ENCODE data around the gene GPN3.
A peak's percentile ranks its signal among the peaks of the same experiment; 100 is the strongest.
"Not testable (repeated sequence)": the region's sequence is repeated elsewhere in the genome, so short reads cannot be mapped to it uniquely, and the experiment has no call there.

Gene GPN3

GRCh38 chr12:110421159-110421661, 46.8 kb downstream of the GPN3 start:
- H3K4me3 ChIP-seq (ENCODE audit: low read depth, low read length), result no peak overlapping the region
- no peak for TF ChIP-seq CTCF (IDR thresholded peaks at IDR 0.05; ENCODE audit: low read depth, low read length, missing control alignments)
- DNase-seq (ENCODE audit: low read depth), result no peak

GRCh38 chr12:110420644-110421043, 47.4 kb downstream of the GPN3 start:
- DNase-seq (ENCODE audit: low read depth); H3K4me3 ChIP-seq (ENCODE audit: low read depth, low read length): not testable (repeated sequence)

- DNase-seq (ENCODE audit: low read depth); H3K4me3 ChIP-seq (ENCODE audit: low read depth, low read length): not testable (repeated sequence)
These were observed 50.9 kb downstream of the GPN3 start for GRCh38 chr12:110417113-110417512.

- not testable (repeated sequence) for H3K4me3 ChIP-seq (ENCODE audit: low read depth, low read length); DNase-seq (ENCODE audit: low read depth)
These were observed 58.0 kb downstream of the GPN3 start for GRCh38 chr12:110410086-110410485.

GRCh38 chr12:110405126-110405662, 62.9 kb downstream of the GPN3 start:
- H3K4me3 ChIP-seq (ENCODE audit: low read depth, low read length); DNase-seq (ENCODE audit: low read depth): not testable (repeated sequence)

- H3K4me3 ChIP-seq (ENCODE audit: low read depth, low read length), result peak overlapping the region; percentile 94
- TF ChIP-seq CTCF (IDR thresholded peaks at IDR 0.05; ENCODE audit: low read depth, low read length, missing control alignments), result no peak
- peak; percentile 47 for DNase-seq (ENCODE audit: low read depth)
These were observed 63.9 kb downstream of the GPN3 start for GRCh38 chr12:110403976-110404682.

GRCh38 chr12:110403146-110403975, 64.7 kb downstream of the GPN3 start, which contains the start of gene ANAPC7:
Gene ANAPC7, minus strand, starts transcription at chr12:110403708. Its CDS starts 81 bp downstream, at chr12:110403627.
- peak within 1 kb of the TSS; percentile 94 for H3K4me3 ChIP-seq (ENCODE audit: low read depth, low read length)
- DNase-seq (ENCODE audit: low read depth), result peak; percentile 74
- no peak for TF ChIP-seq CTCF (IDR thresholded peaks at IDR 0.05; ENCODE audit: low read depth, low read length, missing control alignments)

Data from GM12864 (cell line).